SK-N-SH treated with all-trans-retinoic acid at 6 μM for 48 hours (cell line): ENCODE data around the gene MYL12B.

Experiments
- ARNTL ChIP-seq: fragments of 450-650 bp; formaldehyde crosslinking; IDR thresholded peaks from 2 replicates; pipeline ENCODE4 v1.5.0; 2020; ENCODE audit warnings: low read depth, mild to moderate bottlenecking, moderate library complexity, borderline replicate concordance
- CSDC2 ChIP-seq: fragments of 250-450 bp; sonication (Bioruptor Pico); IDR thresholded peaks from 2 replicates; pipeline ENCODE4 v1.5.0; 2020; ENCODE audit warnings: mild to moderate bottlenecking, moderate library complexity
- ESRRG ChIP-seq: fragments of 250-450 bp; sonication (Bioruptor Pico); IDR thresholded peaks from 2 replicates; pipeline ENCODE4 v1.6.1; 2021; ENCODE audit warnings: mild to moderate bottlenecking
- ISL1 ChIP-seq: fragments of 250-450 bp; sonication (Bioruptor Pico); IDR thresholded peaks from 2 replicates; pipeline ENCODE4 v2.1.2; 2022; ENCODE audit warnings: mild to moderate bottlenecking, moderate library complexity
- PATZ1 ChIP-seq: fragments of 250-450 bp; sonication (Bioruptor Pico); IDR thresholded peaks from 2 replicates; pipeline ENCODE4 v1.8.0; 2020; ENCODE audit warnings: mild to moderate bottlenecking, moderate library complexity, borderline replicate concordance
- POU6F1 ChIP-seq: fragments of 250-450 bp; sonication (Bioruptor Pico); IDR thresholded peaks from 2 replicates; pipeline ENCODE4 v1.8.0; 2021; ENCODE audit warnings: low read depth, mild to moderate bottlenecking, moderate library complexity, borderline replicate concordance
- PPARA ChIP-seq: fragments of 250-450 bp; sonication (Bioruptor Pico); IDR thresholded peaks from 2 replicates; pipeline ENCODE4 v1.5.0; 2020; ENCODE audit warnings: mild to moderate bottlenecking, borderline replicate concordance
- ZC3H10 ChIP-seq: fragments of 250-450 bp; sonication (Bioruptor Pico); IDR thresholded peaks from 2 replicates; pipeline ENCODE4 v1.5.1; 2021; ENCODE audit warnings: mild to moderate bottlenecking, moderate library complexity
- ZFP3 ChIP-seq: fragments of 250-450 bp; sonication (Bioruptor Pico); IDR thresholded peaks from 2 replicates; pipeline ENCODE4 v1.5.0; 2020; ENCODE audit warnings: mild to moderate bottlenecking, moderate library complexity
- ZFP30 ChIP-seq: fragments of 450-650 bp; formaldehyde crosslinking; IDR thresholded peaks from 2 replicates; pipeline ENCODE4 v1.5.0; 2022; ENCODE audit warnings: mild to moderate bottlenecking, moderate library complexity
- ZNF565 ChIP-seq: fragments of 450-650 bp; formaldehyde crosslinking; conservative IDR thresholded peaks from 2 replicates; pipeline ENCODE4 v1.5.0; 2020; ENCODE audit warnings: low read depth, mild to moderate bottlenecking, moderate library complexity
- ZNF8 ChIP-seq: fragments of 450-650 bp; formaldehyde crosslinking; IDR thresholded peaks from 2 replicates; pipeline ENCODE4 v1.5.0; 2020; ENCODE audit warnings: mild to moderate bottlenecking, moderate library complexity
- TF ChIP-seq, protein P1 (sequence below): fragments of 250-450 bp; sonication (Bioruptor Pico); IDR thresholded peaks from 2 replicates; pipeline ENCODE4 v1.5.1; 2020; ENCODE audit warnings: low read depth, mild to moderate bottlenecking, moderate library complexity
- TF ChIP-seq, protein P2 (sequence below): fragments of 250-450 bp; sonication (Bioruptor Pico); IDR thresholded peaks from 2 replicates; pipeline ENCODE4 v1.5.0; 2020; ENCODE audit warnings: mild to moderate bottlenecking, moderate library complexity

GRCh38 chr18:3213300-3214059, 48.5 kb upstream of the MYL12B start:
- TF ChIP-seq CSDC2 (CRISPR knock-in tag) (no peak), POU6F1 (no peak), ZFP30 (CRISPR knock-in tag) (no peak), ESRRG (CRISPR knock-in tag) (no peak), ZFP3 (CRISPR knock-in tag) (no peak), ZC3H10 (CRISPR knock-in tag) (no peak), PPARA (CRISPR knock-in tag) (no peak), PATZ1 (no peak), ZNF565 (CRISPR knock-in tag) (no peak), ARNTL (no peak), ISL1 (CRISPR knock-in tag) (no peak), ZNF8 (CRISPR knock-in tag) (no peak)
- TF ChIP-seq, protein P1, sequence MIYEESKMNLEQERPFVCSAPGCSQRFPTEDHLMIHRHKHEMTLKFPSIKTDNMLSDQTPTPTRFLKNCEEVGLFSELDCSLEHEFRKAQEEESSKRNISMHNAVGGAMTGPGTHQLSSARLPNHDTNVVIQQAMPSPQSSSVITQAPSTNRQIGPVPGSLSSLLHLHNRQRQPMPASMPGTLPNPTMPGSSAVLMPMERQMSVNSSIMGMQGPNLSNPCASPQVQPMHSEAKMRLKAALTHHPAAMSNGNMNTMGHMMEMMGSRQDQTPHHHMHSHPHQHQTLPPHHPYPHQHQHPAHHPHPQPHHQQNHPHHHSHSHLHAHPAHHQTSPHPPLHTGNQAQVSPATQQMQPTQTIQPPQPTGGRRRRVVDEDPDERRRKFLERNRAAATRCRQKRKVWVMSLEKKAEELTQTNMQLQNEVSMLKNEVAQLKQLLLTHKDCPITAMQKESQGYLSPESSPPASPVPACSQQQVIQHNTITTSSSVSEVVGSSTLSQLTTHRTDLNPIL (CRISPR knock-in tag) = no peak
- TF ChIP-seq, protein P2, sequence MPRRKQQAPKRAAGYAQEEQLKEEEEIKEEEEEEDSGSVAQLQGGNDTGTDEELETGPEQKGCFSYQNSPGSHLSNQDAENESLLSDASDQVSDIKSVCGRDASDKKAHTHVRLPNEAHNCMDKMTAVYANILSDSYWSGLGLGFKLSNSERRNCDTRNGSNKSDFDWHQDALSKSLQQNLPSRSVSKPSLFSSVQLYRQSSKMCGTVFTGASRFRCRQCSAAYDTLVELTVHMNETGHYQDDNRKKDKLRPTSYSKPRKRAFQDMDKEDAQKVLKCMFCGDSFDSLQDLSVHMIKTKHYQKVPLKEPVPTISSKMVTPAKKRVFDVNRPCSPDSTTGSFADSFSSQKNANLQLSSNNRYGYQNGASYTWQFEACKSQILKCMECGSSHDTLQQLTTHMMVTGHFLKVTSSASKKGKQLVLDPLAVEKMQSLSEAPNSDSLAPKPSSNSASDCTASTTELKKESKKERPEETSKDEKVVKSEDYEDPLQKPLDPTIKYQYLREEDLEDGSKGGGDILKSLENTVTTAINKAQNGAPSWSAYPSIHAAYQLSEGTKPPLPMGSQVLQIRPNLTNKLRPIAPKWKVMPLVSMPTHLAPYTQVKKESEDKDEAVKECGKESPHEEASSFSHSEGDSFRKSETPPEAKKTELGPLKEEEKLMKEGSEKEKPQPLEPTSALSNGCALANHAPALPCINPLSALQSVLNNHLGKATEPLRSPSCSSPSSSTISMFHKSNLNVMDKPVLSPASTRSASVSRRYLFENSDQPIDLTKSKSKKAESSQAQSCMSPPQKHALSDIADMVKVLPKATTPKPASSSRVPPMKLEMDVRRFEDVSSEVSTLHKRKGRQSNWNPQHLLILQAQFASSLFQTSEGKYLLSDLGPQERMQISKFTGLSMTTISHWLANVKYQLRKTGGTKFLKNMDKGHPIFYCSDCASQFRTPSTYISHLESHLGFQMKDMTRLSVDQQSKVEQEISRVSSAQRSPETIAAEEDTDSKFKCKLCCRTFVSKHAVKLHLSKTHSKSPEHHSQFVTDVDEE (CRISPR knock-in tag) = no peak
